ENCODE data around the gene SLIT3.

SLIT3 gene

DNA sequence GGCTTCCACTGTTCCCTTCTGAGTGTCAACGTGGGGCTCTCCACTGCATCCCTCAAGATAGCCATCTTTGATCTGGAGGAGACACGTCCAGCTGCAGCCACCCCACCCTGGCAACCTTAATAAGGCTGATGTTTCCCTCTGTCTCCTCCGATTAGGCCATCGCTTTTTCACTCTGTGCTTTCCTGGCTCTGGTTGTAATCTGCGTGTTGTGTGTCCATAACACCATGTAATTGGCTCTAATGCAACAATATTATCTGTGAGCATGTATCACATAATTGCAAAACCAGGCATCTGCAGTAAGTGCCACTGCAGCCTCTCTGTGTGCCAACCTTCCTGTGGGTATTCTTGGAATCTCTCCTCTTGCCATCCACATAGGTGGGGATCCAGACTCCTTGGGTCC is 471.9 kb downstream of the SLIT3 start:
- no peaks in the 10 kb centered on the region for H3K36me3 ChIP-seq (replicated peaks)
- H3K27ac ChIP-seq: no peak overlapping the region
- DNase-seq: no peak
- H3K27me3 ChIP-seq (replicated peaks): no peaks in the 10 kb centered on the region
- no peak overlapping the region for H3K4me3 ChIP-seq (ENCODE audit: low read depth, low read length)
- TF ChIP-seq, protein P1, sequence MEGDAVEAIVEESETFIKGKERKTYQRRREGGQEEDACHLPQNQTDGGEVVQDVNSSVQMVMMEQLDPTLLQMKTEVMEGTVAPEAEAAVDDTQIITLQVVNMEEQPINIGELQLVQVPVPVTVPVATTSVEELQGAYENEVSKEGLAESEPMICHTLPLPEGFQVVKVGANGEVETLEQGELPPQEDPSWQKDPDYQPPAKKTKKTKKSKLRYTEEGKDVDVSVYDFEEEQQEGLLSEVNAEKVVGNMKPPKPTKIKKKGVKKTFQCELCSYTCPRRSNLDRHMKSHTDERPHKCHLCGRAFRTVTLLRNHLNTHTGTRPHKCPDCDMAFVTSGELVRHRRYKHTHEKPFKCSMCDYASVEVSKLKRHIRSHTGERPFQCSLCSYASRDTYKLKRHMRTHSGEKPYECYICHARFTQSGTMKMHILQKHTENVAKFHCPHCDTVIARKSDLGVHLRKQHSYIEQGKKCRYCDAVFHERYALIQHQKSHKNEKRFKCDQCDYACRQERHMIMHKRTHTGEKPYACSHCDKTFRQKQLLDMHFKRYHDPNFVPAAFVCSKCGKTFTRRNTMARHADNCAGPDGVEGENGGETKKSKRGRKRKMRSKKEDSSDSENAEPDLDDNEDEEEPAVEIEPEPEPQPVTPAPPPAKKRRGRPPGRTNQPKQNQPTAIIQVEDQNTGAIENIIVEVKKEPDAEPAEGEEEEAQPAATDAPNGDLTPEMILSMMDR (IDR thresholded peaks at IDR 0.05; ENCODE audit: low read depth, low read length, missing control alignments): no peak
- in situ Hi-C loops (cut with HindIII; ENCODE audit: low pct_ligation_motif_present, low sequenced_read_pairs): no loop called here

DNA sequence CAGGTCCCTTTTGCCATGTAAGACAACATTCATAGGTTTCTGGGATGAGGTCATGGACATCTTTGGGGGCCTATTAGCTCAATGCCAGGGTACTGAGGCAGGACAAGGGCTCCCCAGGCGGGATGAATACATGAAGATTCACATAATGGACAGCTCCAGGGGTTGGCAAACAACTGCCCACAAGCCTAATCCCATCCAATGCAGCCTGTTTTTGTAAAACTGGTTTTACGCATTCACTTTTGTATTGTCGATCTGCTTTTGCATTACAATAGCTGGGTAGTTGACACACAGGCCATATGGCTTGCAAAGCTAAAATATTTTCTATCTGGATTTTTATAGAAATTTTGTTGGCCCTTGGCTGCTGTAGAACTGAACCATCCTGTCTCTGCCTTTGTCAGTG is 473.3 kb downstream of the SLIT3 start:
- H3K36me3 ChIP-seq (replicated peaks): no peaks in the 10 kb centered on the region

DNA sequence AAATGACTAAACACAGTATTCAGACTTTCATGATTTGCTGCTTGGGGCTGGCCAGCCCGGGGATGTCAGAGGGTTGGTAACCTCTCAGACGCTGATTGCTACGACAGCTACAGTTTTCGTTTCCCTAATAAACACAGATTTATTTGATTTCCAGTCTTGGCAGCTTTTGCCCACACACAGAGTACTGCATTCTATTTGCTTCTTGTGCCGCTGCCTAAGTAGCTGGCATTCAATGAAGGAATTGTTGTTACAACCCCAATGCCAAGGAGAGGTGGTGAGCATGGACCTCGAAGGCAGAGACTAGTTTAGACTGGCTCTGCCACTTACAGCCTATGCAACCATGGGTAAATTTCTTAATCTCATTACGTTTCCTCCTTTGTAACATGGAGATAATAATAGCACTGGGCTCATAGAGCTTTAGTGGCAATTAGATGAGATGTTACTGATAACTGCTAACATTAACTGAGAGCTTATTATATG is 474.7 kb downstream of the SLIT3 start:
- no peak for DNase-seq
- no peaks in the 10 kb centered on the region for H3K27me3 ChIP-seq (replicated peaks)
- in situ Hi-C loops (cut with HindIII; ENCODE audit: low pct_ligation_motif_present, low sequenced_read_pairs): no loop called here
- no peak overlapping the region for H3K27ac ChIP-seq
- TF ChIP-seq, protein P1 (IDR thresholded peaks at IDR 0.05; ENCODE audit: low read depth, low read length, missing control alignments): no peak
- no peaks in the 10 kb centered on the region for H3K36me3 ChIP-seq (replicated peaks)
- H3K4me3 ChIP-seq (ENCODE audit: low read depth, low read length): no peak overlapping the region

More for the DNA sequence above, 473.3 kb downstream of the SLIT3 start:
- no peak for DNase-seq
- in situ Hi-C loops (cut with HindIII; ENCODE audit: low pct_ligation_motif_present, low sequenced_read_pairs): no loop called here
- Histone ChIP-seq H3K4me3 (ENCODE audit: low read depth, low read length) (no peak overlapping the region), H3K27ac (no peak overlapping the region), H3K27me3 (replicated peaks) (no peaks in the 10 kb centered on the region)
- TF ChIP-seq, protein P1 (IDR thresholded peaks at IDR 0.05; ENCODE audit: low read depth, low read length, missing control alignments): no peak

DNA sequence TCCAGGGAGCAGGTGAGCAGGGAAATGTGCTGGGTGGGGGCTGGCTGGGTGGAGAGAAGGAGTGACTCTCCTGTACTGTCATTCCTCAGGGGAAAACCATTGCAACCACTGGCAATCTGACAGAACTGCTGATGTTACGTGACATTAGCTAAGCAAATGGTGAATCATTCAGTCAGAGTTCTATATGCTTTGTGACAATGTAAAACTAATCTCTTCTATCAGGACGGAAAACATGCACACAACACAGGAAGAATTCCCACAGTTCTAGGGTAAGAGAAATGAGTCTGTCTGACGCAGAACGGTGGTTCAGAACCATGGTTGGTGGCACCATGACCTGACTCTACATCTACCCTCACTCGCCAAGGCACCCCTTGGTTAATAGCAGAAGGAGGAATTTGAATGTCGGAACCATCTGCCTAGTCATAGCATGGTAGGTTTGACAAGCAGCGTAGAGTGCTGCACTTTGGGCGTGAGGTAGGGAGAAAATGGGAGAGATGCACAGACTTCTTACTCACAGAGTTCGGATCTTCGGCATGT is 478.1 kb downstream of the SLIT3 start:
- in situ Hi-C loops (cut with HindIII; ENCODE audit: low pct_ligation_motif_present, low sequenced_read_pairs): no loop called here
- Histone ChIP-seq H3K27ac (no peak overlapping the region), H3K4me3 (ENCODE audit: low read depth, low read length) (no peak overlapping the region), H3K27me3 (replicated peaks) (no peaks in the 10 kb centered on the region), H3K36me3 (replicated peaks) (no peaks in the 10 kb centered on the region)
- peak; percentile 16 for DNase-seq
- TF ChIP-seq, protein P1 (IDR thresholded peaks at IDR 0.05; ENCODE audit: low read depth, low read length, missing control alignments): no peak

DNA sequence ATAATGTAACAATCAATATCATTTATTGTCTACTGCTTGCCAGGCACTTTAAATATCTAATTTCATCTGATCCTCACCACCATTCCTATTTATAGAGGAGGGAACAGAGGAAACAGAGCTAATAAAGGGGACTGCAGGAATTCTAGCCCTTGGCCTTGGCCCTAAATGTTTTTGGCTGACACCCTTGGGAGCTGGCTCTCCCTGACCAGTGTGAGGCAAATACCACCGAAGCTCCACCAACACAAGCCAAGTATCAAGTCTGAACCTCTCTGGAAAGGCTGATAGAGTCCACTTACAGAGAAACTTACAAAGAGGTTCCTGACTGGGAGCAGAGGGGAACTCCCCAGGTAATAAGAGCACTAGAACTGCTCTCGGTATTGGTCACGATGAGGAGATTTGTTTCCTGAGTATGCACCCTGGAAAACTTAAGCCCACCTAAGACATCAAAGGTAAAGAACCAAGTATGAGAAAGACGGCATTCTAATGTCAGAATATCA is 478.6 kb downstream of the SLIT3 start:
- H3K27me3 ChIP-seq (replicated peaks): no peaks in the 10 kb centered on the region
- H3K27ac ChIP-seq: no peak overlapping the region
- TF ChIP-seq, protein P1 (IDR thresholded peaks at IDR 0.05; ENCODE audit: low read depth, low read length, missing control alignments): no peak
- no peak overlapping the region for H3K4me3 ChIP-seq (ENCODE audit: low read depth, low read length)
- in situ Hi-C loops (cut with HindIII; ENCODE audit: low pct_ligation_motif_present, low sequenced_read_pairs): no loop called here
- no peak for DNase-seq
- no peaks in the 10 kb centered on the region for H3K36me3 ChIP-seq (replicated peaks)

DNA sequence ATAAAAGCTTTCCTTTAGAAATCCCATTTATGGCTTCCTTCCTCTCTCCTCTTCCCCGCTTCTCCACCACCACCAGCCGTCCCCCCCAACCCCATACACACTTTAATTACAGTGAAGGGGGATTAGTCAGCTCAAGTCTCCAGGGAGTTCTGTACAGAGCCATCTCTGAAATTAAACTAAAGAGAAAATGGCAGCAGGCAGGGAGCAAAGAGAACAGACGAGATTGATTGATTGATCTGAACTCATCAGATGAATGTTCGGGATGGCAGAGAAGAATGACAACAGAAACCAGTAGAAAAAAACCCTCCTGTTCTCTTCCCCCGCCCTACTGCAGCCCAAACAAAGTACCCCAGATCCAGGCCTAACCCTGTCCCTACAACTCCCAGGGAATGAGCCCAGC is 480.1 kb downstream of the SLIT3 start:
- Histone ChIP-seq H3K27ac (no peak overlapping the region), H3K36me3 (replicated peaks) (no peaks in the 10 kb centered on the region), H3K4me3 (ENCODE audit: low read depth, low read length) (no peak overlapping the region), H3K27me3 (replicated peaks) (no peaks in the 10 kb centered on the region)
- TF ChIP-seq, protein P1 (IDR thresholded peaks at IDR 0.05; ENCODE audit: low read depth, low read length, missing control alignments): no peak
- DNase-seq: no peak
- in situ Hi-C loops (cut with HindIII; ENCODE audit: low pct_ligation_motif_present, low sequenced_read_pairs): no loop called here
